IPS-NIHi11 (cell line): ENCODE results near the gene CHFR.
"Not testable (repeated sequence)": the region's sequence is repeated elsewhere in the genome, so short reads cannot be mapped to it uniquely, and the experiment has no call there.

ENCODE experiments used
- DNase-seq: peaks from one replicate; pipeline ENCODE4 v3.0.0; 2012; ENCODE audit warnings: mixed read lengths, low spot score

CHFR gene

DNA sequence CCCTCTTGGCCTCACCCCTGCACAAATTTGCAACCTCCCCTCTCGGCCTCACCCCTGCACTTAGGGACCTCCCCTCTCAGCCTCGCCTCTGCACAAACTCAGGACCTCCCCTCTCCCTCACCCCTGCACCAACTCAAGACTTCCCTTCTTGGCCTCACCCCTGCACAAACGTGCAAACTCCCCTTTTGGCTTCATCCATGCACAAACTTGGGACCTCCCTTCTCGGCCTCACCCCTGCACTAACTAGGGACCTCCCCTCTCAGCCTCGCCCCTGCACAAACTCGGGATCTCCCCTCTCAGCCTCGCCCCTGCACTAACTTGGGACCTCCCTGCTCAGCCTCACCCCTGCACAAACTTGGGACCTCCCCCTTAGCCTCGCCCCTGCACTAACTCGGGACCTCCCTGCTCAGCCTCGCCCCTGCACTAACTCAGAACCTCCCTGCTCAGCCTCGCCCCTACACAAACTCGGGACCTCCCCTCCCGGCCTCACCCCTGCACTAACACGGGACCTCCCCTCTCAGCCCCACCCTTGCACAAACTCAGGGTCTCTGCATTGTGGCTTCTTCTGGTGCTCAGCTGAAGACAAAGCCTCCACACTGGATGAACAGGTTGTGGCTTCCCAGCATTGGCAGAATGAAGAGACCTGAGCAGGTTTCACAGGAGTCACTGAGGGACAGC lies 47.7 kb downstream of the CHFR start:
- DNase-seq: no peak

GRCh38 chr12:132838410-132839080 lies 48.9 kb downstream of the CHFR start:
- no peak for DNase-seq

DNA sequence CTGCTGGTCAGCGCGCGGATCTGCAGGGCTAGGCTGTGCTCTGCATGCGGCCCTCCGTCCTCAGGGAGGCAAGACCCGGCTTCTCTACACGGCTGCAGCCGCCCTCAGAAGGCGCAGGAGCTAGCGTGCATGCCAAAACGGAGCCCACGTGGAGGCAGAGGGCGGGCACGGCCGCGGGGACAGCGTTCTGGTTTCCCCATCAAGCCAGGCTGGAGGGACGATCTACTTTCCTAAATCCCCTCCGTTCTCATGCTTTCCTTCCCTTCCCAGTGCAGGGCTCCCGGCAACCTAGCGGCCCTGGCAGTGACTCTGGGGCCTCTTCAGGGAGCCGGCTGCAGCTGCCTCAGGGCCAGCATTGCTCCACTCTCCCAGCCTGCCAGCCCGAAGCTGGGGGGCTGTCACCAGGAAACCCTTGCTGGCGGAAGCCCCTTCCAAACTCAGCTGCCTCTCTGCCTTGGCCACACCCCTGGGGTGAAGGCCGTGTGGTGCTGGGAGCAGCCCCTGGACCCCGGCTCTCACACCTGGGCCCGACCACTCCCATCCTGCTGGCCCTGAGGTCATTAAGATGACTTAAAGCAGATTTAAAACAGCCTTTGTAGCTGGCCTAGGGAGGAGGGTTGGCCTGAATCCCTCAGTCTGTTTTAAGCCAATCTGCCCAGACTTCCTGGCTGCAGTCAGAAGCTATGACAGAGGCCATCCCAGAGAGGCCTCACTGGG lies 49.6 kb downstream of the CHFR start:
- no peak for DNase-seq

GRCh38 chr12:132836795-132837331 lies 50.5 kb downstream of the CHFR start:
- DNase-seq: no peak

GRCh38 chr12:132836230-132836629 lies 51.2 kb downstream of the CHFR start:
- DNase-seq: not testable (repeated sequence)

DNA sequence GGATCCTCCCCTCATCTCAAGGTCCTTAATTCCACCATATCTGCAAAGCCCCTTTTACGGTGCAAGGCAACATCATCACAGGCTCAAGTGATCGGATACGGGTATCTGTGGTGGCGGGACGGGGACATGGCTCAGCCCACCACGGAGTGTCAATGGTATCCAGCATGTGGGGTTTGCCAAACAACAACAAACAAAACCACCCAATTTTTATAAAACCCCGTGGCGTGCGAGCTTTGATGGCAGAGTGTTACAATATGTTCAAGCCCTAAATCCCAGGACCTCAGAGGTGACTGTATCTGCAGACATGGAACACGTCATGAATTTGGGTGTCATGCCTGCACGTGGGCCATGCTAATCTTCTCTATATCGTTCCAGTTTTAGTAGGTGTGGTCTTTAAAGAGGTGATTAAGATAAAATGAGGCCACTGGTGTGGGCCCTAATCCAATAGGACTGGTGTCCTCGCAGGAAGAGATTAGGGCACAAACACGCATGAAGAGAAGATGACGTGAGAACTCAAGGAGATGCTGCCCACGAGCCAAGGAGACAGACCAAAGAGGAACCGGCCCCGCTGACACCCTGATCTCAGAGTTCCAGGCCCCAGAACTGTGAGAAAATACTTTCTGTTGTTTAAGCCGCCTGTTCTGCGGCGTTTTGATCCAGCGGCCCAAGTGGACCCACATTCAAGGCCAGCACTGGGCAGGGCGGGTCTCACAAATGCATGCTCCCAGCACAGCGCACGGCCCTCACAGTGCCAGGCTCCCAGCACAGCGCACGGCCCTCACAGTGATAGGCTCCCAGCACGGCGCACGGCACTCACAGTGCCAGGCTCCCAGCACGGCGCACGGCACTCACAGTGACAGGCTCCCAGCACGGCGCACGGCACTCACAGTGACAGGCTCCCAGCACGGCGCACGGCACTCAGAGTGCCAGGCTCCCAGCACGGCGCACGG lies 52.1 kb downstream of the CHFR start:
- no peak for DNase-seq

DNA sequence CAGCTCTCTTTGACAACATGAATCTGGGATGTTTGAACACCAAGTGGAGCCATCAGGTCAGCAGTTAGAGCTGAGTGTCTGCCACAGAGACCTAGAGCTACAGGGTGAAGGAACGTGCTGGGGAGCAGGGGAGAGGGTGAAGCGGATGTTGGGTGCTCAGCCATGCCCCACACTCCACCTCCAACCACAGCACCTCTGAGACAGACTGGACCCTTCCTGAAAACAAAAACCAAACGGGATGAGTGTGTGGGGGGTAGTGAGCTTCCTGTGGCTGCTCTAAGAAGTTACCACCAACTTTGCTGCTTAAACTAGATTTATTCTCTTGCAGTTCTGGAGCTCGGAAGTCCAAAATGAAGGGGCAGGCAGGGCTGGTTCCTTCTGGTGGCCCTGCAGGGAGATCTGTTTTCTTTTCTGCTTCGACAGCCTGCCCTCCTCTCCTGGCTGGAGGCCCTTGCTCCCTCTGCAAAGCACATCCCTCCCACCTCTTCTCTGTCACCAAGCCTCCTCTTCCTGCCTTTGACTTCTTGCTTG lies 53.2 kb downstream of the CHFR start:
- DNase-seq: no peak

GRCh38 chr12:132833341-132833740 lies 54.1 kb downstream of the CHFR start:
- no peak for DNase-seq

DNA sequence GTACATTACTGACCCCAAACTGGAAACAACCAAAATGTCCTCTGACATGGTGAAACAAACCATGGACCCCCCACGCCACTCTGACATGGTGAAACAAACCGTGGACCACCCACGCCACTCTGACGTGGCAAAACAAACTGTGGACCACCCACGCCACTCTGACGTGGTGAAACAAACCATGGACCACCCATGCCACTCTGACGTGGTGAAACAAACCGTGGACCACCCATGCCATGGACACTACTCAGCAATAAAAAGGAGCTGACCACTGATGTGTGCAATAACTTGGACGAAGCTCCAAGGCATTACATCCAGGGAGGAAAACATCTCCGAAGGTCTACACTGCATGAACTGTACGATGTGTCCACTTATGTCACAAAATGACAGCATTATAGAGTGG lies 55.6 kb downstream of the CHFR start:
- DNase-seq: no peak

- peak; percentile 100 for DNase-seq
These were observed 58.5 kb downstream of the CHFR start, which contains the start of gene GOLGA3 for GRCh38 chr12:132828706-132829534. TSS of gene GOLGA3 (minus strand) at chr12:132828869. CDS start at chr12:132822128, 6,741 bp downstream.

DNA sequence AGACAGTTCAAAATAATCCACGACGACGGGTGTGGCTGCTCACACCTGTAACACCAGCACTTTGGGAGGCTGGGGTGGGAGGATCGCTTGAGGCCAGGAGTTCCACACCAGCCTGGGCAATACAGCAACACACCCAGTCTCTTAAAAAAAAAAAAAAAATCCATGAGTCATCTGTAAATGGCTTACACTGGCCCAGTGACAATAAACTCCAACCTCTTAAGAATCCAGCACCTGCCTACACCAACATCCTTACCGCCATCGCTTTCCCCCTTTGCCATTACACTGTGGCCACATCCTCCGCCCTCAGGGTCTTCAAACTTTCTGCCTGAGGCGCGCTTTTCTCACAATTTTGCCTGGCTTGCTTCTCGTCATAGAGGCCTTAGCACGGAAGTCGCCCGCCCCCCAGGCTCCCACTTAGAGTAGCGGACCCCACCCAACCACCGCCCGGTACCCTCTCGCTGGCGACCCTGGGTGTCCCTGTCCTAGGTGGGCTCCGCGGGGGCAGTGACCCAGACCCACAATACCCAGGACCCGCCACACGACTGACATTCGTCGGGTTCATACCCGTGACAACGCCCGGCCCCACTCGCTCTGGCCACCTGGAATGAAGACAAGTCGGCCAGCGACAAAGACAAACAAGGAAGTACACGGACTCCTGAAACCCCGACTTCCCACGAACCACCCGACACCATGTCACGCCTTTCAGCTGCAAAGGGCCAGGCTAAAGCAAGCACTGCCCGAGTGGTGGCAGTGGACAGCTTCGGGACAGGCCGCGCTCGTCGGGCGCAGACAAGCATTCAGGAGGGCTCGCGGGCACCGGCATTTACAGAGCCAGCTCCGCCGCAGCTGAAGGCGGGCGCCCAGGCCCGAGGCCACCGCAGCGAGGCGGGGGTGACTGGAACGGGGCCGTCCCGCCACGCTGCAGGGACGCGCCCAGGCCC lies 59.4 kb downstream of the CHFR start:
- DNase-seq: no peak

DNA sequence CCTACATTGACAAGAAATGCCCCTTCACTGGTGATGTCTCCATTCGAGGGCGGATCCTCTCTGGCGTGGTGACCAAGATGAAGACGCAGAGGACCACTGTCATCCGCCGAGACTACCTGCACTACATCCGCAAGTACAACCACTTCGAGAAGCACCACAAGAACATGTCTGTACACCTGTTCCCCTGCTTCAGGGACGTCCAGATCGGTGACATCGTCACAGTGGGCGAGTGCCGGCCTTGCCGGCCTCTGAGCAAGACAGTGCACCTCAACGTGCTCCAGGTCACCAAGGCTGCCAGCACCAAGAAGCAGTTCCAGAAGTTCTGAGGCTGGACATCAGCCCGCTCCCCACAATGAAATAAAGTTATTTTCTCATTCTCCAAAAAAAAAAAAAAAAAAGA lies 61.5 kb downstream of the CHFR start:
- no peak for DNase-seq

DNA sequence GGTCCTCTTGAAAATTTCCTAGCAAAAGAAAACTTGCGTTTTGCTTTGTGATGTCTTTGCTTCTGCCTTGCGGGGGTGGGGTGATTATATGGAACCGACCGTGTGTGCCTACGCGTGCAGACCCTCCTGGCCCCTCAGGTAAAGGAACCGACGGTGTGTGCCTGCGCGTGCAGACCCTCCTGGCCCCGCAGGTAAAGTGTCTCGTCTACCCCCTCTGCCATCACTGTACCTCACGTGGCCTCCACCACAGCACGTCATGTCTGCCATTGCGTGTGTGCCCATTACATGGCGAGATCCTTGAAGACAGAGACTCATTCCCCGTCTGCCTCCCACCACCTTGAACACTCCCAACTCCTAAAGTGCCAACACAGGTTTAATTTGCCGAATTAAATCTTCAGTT lies 62.3 kb downstream of the CHFR start:
- no peak for DNase-seq

DNA sequence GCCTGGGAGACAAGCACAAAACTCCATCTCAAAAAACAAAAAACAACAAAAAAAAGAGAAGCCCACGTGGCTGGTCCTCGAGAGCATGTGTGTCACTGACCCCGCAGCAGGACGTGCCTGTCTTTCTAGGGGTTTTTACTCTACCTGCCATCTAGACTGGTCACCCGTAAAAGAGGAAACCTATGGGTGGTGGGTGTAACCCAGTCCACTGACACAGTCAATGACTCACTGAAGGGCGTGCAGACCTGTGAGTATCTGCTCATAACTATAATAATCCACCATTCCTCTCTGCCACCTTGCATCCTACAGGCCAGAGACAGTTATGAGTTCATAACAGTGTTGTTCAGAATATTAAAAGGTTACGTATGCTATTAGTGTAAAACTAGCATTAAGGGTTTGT lies 63.4 kb downstream of the CHFR start:
- DNase-seq: no peak

GRCh38 chr12:132818562-132818961 lies 68.8 kb downstream of the CHFR start:
- DNase-seq: no peak

DNA sequence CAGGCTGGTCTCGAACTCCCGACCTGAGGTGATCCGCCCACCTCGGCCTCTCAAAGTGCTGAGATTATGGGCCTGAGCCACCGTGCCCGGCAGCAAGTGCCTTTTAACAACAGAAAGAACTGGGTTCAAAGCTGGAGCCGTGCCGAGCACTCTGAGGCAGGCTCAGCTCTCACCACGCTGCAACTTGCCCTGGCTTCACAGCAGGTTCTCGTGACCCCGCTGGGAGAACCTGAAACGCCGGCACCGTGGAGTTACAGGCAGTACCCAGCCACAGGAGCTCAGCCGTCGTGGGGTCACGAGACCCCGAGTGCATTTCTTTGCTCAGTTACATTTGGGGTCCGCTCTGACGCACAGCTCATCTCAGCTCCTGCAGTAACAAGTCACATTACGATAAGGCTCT lies 73.2 kb downstream of the CHFR start:
- no peak for DNase-seq

DNA sequence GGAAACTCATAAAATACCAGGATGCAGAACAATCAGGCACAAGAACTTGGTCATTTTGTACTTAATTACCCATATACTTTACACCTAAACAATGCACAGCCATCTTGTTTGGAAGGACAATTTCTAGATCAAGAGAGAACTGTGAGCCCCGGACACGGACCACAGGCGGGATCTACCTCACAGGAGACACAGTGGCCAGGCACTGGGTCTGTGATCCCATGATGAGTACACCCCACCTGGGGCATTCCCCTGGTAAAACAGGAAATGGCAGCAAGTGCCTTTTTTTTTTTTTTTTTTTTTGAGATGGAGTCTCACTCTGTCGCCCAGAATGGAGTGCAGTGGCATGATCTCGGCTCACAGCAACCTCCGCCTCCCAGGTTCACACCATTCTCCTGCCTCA lies 74.0 kb downstream of the CHFR start:
- DNase-seq: no peak

GRCh38 chr12:132812631-132813305 lies 74.6 kb downstream of the CHFR start:
- no peak for DNase-seq

GRCh38 chr12:132809391-132809790 lies 78.0 kb downstream of the CHFR start:
- not testable (repeated sequence) for DNase-seq
